Measurements from ENCODE around the gene POLR2A.
A peak's percentile ranks its signal among the peaks of the same experiment; 100 is the strongest.
"Not testable (repeated sequence)": the region's sequence is repeated elsewhere in the genome, so short reads cannot be mapped to it uniquely, and the experiment has no call there.

Gene POLR2A

GRCh38 chr17:7475764-7476422, 8.3 kb upstream of the POLR2A start:
- H3K9me3 ChIP-seq (replicated peaks; ENCODE audit: low read length), result no peaks in the 10 kb centered on the region
- H3K36me3 ChIP-seq (ENCODE audit: insufficient read depth, low read length), result peaks cover 5% of the 10 kb centered on the region
- no peak overlapping the region for H3K4me3 ChIP-seq (ENCODE audit: low read length)
- H3K4me1 ChIP-seq (ENCODE audit: control insufficient read depth, insufficient read depth, low read length), result peaks cover 40% of the 10 kb centered on the region
- H3K27me3 ChIP-seq (ENCODE audit: control insufficient read depth, insufficient read depth, low read length), result no peaks in the 10 kb centered on the region
- H3K4me2 ChIP-seq (ENCODE audit: low read length), result peak overlapping the region; percentile 87
- no peak overlapping the region for H3K9ac ChIP-seq (ENCODE audit: low read depth, low read length)

DNA sequence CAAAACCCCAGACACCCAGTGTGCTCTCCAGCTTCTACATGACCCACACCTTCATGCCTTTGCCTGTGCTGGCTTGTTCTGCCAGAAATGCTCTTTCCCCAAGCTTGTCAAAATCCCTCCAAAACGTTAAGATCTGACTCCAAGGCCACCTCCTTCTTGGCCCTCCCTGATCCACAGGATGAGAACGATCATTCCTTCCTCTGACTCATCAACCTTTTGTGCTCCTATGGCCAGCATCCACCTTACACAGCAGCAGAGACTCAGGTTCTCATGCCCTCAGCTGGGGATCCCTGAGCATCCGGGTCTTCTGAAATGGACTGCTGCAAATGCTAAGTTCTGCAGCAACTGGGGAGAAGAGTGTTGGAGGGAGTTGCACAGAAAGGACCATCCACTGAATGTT, 7.7 kb upstream of the POLR2A start:
- H3K9me3 ChIP-seq (replicated peaks; ENCODE audit: low read length), result no peaks in the 10 kb centered on the region
- H3K4me3 ChIP-seq (ENCODE audit: low read length), result peak overlapping the region; percentile 8
- peak overlapping the region; percentile 87 for H3K4me2 ChIP-seq (ENCODE audit: low read length)
- peaks cover 40% of the 10 kb centered on the region for H3K4me1 ChIP-seq (ENCODE audit: control insufficient read depth, insufficient read depth, low read length)
- H3K27me3 ChIP-seq (ENCODE audit: control insufficient read depth, insufficient read depth, low read length), result no peaks in the 10 kb centered on the region
- H3K36me3 ChIP-seq (ENCODE audit: insufficient read depth, low read length), result peaks cover 5% of the 10 kb centered on the region
- H3K9ac ChIP-seq (ENCODE audit: low read depth, low read length), result no peak overlapping the region

DNA sequence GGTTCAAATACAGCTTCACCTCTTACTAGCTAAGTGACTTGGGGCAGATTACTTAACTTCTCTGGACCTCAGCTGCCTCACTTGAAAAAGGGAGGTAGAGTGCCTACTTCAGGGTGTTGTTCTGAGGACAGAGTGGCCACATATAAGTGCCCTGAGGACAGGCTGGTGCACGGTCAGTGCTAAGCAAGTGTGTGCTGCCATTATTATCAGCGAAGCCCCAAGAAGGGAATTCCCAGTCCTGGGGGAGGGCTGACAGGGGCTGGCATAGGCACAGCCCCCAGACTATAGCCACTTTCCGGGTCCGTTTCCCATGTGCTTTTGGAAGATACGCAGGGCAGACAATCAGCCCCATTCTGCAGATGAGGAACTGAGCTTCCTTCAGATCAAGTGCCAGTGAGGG, 7.2 kb upstream of the POLR2A start:
- Histone ChIP-seq H3K9me3 (replicated peaks; ENCODE audit: low read length) (no peaks in the 10 kb centered on the region), H3K9ac (ENCODE audit: low read depth, low read length) (peak overlapping the region; percentile 93), H3K4me3 (ENCODE audit: low read length) (peak overlapping the region; percentile 79), H3K27me3 (ENCODE audit: control insufficient read depth, insufficient read depth, low read length) (no peaks in the 10 kb centered on the region), H3K4me2 (ENCODE audit: low read length) (peak overlapping the region; percentile 87), H3K36me3 (ENCODE audit: insufficient read depth, low read length) (peaks cover 5% of the 10 kb centered on the region), H3K4me1 (ENCODE audit: control insufficient read depth, insufficient read depth, low read length) (peaks cover 40% of the 10 kb centered on the region)

GRCh38 chr17:7477392-7478275, 6.5 kb upstream of the POLR2A start:
- Histone ChIP-seq H3K4me1 (ENCODE audit: control insufficient read depth, insufficient read depth, low read length) (peaks cover 40% of the 10 kb centered on the region), H3K27me3 (ENCODE audit: control insufficient read depth, insufficient read depth, low read length) (no peaks in the 10 kb centered on the region), H3K36me3 (ENCODE audit: insufficient read depth, low read length) (peaks cover 5% of the 10 kb centered on the region), H3K9ac (ENCODE audit: low read depth, low read length) (peak overlapping the region; percentile 93), H3K9me3 (replicated peaks; ENCODE audit: low read length) (no peaks in the 10 kb centered on the region), H3K4me3 (ENCODE audit: low read length) (peak overlapping the region; percentile 79), H3K4me2 (ENCODE audit: low read length) (peak overlapping the region; percentile 87)

GRCh38 chr17:7478276-7479212, 5.6 kb upstream of the POLR2A start:
- peaks cover 48% of the 10 kb centered on the region for H3K4me1 ChIP-seq (ENCODE audit: control insufficient read depth, insufficient read depth, low read length)
- H3K9ac ChIP-seq (ENCODE audit: low read depth, low read length), result peak overlapping the region; percentile 93
- no peaks in the 10 kb centered on the region for H3K9me3 ChIP-seq (replicated peaks; ENCODE audit: low read length)
- H3K4me2 ChIP-seq (ENCODE audit: low read length), result peak overlapping the region; percentile 87
- no peaks in the 10 kb centered on the region for H3K27me3 ChIP-seq (ENCODE audit: control insufficient read depth, insufficient read depth, low read length)
- H3K4me3 ChIP-seq (ENCODE audit: low read length), result peak overlapping the region; percentile 79
- H3K36me3 ChIP-seq (ENCODE audit: insufficient read depth, low read length), result peaks cover 5% of the 10 kb centered on the region

GRCh38 chr17:7479213-7480088, 4.7 kb upstream of the POLR2A start, which contains the start of gene ZBTB4:
TSS of gene ZBTB4 (minus strand) at chr17:7479631. CDS start at chr17:7466801, 12,830 bp downstream.
- Histone ChIP-seq H3K27me3 (ENCODE audit: control insufficient read depth, insufficient read depth, low read length) (no peaks in the 10 kb centered on the region), H3K4me1 (ENCODE audit: control insufficient read depth, insufficient read depth, low read length) (peaks cover 48% of the 10 kb centered on the region), H3K4me2 (ENCODE audit: low read length) (peak within 1 kb of the TSS; percentile 91), H3K9ac (ENCODE audit: low read depth, low read length) (peak within 1 kb of the TSS; percentile 93), H3K9me3 (replicated peaks; ENCODE audit: low read length) (no peaks in the 10 kb centered on the region), H3K4me3 (ENCODE audit: low read length) (peak within 1 kb of the TSS; percentile 81), H3K36me3 (ENCODE audit: insufficient read depth, low read length) (peaks cover 3% of the 10 kb centered on the region)

- Histone ChIP-seq H3K9ac (ENCODE audit: low read depth, low read length) (peak overlapping the region; percentile 80), H3K9me3 (replicated peaks; ENCODE audit: low read length) (no peaks in the 10 kb centered on the region), H3K36me3 (ENCODE audit: insufficient read depth, low read length) (peaks cover 2% of the 10 kb centered on the region), H3K4me2 (ENCODE audit: low read length) (peak overlapping the region; percentile 91), H3K4me3 (ENCODE audit: low read length) (peak overlapping the region; percentile 81), H3K4me1 (ENCODE audit: control insufficient read depth, insufficient read depth, low read length) (peaks cover 48% of the 10 kb centered on the region), H3K27me3 (ENCODE audit: control insufficient read depth, insufficient read depth, low read length) (no peaks in the 10 kb centered on the region)
Observed at GRCh38 chr17:7480089-7480384, 4.1 kb upstream of the POLR2A start.

DNA sequence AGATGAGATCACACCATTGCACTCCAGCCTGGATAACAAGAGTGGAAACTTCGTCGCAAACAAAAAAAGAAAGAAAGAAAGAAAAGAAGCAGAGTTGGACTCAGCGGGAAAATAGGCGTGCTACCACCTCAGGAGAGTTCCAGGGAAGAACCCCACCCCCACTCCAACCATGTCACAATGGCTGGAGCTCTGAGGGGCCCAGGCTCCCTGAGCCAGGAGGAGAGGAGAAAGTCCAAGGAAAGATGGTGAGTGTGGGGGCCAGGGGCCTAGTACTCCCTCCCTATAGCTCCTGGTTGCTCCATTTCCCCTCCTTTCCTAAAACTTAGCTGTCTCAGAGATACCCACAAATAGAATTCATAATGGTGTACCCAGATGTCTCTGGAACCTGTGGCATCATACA, 2.9 kb upstream of the POLR2A start, which contains the start of gene SLC35G6:
Gene SLC35G6, plus strand, starts transcription at position 172 of the 400 bp plus-strand sequence. Its CDS starts 71 bp downstream, at position 243.
- H3K9me3 ChIP-seq (replicated peaks; ENCODE audit: low read length); H3K36me3 ChIP-seq (ENCODE audit: insufficient read depth, low read length); H3K27me3 ChIP-seq (ENCODE audit: control insufficient read depth, insufficient read depth, low read length): not testable (repeated sequence)
- Histone ChIP-seq H3K9ac (ENCODE audit: low read depth, low read length) (peak within 1 kb of the TSS; percentile 80), H3K4me3 (ENCODE audit: low read length) (peak within 1 kb of the TSS; percentile 81), H3K4me2 (ENCODE audit: low read length) (peak within 1 kb of the TSS; percentile 91), H3K4me1 (ENCODE audit: control insufficient read depth, insufficient read depth, low read length) (peaks cover 48% of the 10 kb centered on the region)

DNA sequence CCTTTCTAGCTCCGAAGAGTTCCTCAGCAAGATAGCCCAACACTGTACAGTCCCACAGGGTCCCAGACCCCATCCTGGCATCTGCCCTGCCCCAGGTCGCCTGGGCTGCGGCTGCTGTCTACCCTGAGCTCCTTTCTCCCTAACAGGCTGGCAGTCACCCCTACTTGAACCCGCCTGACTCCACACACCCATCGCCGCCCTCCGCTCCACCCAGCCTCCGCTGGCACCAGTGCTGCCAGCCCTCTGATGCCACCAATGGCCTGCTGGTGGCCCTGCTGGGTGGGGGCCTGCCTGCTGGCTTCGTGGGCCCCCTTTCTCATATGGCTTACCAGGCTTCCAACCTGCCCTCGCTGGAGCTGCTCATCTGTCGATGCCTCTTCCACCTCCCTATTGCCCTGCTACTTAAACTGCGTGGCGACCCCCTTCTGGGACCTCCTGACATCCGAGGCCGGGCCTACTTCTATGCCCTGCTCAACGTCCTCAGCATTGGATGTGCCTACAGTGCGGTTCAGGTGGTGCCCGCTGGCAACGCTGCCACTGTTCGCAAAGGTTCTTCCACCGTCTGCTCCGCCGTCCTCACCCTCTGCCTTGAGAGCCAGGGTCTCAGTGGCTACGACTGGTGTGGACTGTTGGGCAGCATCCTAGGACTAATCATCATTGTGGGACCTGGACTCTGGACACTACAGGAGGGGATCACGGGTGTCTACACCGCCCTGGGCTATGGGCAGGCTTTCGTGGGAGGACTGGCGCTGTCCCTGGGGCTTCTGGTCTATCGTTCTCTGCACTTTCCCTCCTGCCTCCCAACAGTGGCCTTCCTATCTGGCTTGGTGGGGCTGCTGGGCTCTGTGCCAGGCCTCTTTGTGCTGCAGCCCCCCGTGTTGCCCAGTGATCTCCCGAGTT, 2.1 kb upstream of the POLR2A start:
- not testable (repeated sequence) for H3K4me2 ChIP-seq (ENCODE audit: low read length); H3K9me3 ChIP-seq (replicated peaks; ENCODE audit: low read length); H3K9ac ChIP-seq (ENCODE audit: low read depth, low read length); H3K4me3 ChIP-seq (ENCODE audit: low read length); H3K27me3 ChIP-seq (ENCODE audit: control insufficient read depth, insufficient read depth, low read length); H3K36me3 ChIP-seq (ENCODE audit: insufficient read depth, low read length)
- H3K4me1 ChIP-seq (ENCODE audit: control insufficient read depth, insufficient read depth, low read length), result peaks cover 48% of the 10 kb centered on the region

GRCh38 chr17:7482742-7483088, 1.5 kb upstream of the POLR2A start:
- not testable (repeated sequence) for H3K36me3 ChIP-seq (ENCODE audit: insufficient read depth, low read length); H3K27me3 ChIP-seq (ENCODE audit: control insufficient read depth, insufficient read depth, low read length); H3K9me3 ChIP-seq (replicated peaks; ENCODE audit: low read length)
- Histone ChIP-seq H3K9ac (ENCODE audit: low read depth, low read length) (peak overlapping the region; percentile 98), H3K4me3 (ENCODE audit: low read length) (peak overlapping the region; percentile 84), H3K4me2 (ENCODE audit: low read length) (peak overlapping the region; percentile 99), H3K4me1 (ENCODE audit: control insufficient read depth, insufficient read depth, low read length) (peaks cover 48% of the 10 kb centered on the region)

Measured in skeletal muscle satellite cell (primary cell).